ENCODE data around the gene NMNAT2.

DNA sequence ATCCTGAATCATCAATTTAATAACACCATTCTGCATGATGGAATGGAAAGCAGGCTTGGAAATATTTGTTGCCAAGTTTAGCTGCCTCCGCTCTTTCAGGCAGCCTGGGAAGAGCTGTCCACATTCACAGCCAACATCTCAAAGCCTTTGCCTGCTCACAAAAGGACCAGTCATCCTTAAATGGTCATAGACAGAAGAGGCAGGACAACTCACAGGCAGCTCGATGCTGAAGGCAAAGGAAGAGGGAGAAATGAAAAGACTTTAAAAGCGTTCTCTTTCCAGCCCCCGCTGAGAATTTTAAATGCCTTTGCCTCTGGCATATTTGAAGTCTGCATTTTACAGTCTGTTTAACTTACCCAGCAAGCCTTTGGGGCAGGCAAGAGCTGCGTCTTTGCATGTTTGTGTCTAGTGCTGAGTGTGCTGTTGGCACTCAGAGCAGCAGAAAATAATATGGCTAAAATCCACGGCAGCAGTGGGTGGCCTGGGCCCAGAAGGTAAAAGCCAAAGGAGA, 68.9 kb downstream of the NMNAT2 start:
- no peak for TF ChIP-seq POLR2AphosphoS5 (IDR thresholded peaks at IDR 0.05; ENCODE audit: low read depth, low read length)
- TF ChIP-seq, protein P1, sequence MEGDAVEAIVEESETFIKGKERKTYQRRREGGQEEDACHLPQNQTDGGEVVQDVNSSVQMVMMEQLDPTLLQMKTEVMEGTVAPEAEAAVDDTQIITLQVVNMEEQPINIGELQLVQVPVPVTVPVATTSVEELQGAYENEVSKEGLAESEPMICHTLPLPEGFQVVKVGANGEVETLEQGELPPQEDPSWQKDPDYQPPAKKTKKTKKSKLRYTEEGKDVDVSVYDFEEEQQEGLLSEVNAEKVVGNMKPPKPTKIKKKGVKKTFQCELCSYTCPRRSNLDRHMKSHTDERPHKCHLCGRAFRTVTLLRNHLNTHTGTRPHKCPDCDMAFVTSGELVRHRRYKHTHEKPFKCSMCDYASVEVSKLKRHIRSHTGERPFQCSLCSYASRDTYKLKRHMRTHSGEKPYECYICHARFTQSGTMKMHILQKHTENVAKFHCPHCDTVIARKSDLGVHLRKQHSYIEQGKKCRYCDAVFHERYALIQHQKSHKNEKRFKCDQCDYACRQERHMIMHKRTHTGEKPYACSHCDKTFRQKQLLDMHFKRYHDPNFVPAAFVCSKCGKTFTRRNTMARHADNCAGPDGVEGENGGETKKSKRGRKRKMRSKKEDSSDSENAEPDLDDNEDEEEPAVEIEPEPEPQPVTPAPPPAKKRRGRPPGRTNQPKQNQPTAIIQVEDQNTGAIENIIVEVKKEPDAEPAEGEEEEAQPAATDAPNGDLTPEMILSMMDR (IDR thresholded peaks at IDR 0.05) = no peak
- no peak for TF ChIP-seq SIN3A (IDR thresholded peaks at IDR 0.05; ENCODE audit: borderline replicate concordance, insufficient read depth, low read depth, low read length)

Measured in Panc1 (cell line).